NCI-H2107 (cell line): ENCODE data around the gene GABBR1.

ENCODE experiments used
- DNase-seq: peaks from one replicate; lab custom pipeline; 2025; lab: John Stamatoyannopoulos, UW

The GABBR1 gene

DNA sequence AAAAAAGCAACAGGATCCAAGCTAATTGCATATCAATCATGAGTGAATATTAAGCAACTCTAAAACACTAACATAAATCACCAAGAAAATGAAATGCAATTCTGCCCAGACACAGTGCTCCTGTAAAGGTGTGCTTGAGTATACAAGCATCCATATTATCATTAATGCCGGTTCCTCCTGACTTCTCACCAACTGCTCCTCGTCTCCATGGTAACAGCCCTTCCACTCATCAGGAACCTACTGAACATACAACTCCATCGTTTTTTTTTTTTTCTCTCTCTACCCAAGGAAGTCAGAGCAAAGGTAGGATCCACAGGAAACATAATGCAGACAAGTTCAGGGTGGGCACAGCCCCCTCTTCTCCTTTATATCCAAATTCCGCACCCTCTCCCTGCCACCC, 12.4 kb downstream of the GABBR1 start:
- no peak for DNase-seq

GRCh38 chr6:29619578-29620160, 13.3 kb downstream of the GABBR1 start:
- no peak for DNase-seq

- no peak for DNase-seq
Measured at GRCh38 chr6:29617782-29618554, 15.0 kb downstream of the GABBR1 start.

DNA sequence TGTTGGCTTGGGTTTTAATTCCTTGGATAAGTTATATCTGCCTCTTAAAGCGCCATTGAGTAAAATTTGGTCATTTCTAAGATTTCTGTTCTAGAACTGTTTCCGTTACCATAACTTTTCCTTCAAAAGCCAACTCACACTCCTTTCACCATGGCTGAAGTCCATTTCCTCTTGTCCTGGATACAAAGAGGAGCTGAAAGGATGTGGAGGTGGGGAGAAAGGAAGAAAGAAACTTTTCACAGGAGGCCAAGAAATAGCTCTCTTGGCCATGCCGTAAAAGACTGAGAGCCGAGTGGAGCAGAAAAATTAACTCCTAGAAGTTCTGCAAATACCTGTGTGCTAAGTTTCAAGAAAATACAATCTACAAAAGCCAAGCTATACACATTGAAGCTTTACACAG, 21.6 kb downstream of the GABBR1 start:
- DNase-seq, result no peak

- DNase-seq, result no peak
Measured at GRCh38 chr6:29610540-29610939, 22.4 kb downstream of the GABBR1 start.

DNA sequence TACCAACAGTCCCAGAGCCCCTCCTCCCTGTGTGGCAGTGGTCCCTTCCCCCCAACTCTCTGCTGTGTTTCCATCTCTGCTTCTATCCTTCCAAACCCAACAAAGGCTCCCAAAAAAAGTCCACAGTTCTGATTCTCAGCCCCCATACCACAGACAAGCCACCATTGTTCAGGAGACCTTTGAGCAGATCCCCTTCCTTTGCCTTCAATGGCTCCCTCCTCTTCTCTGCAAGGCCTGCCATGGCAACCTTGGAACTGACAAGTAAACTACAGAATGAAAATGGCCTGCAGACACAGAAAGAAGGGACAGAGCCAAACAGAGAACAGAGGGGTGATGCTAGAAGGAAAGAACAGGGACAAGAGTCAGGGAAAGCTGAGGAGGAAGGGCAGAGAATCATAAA, 24.9 kb downstream of the GABBR1 start:
- DNase-seq, result no peak

DNA sequence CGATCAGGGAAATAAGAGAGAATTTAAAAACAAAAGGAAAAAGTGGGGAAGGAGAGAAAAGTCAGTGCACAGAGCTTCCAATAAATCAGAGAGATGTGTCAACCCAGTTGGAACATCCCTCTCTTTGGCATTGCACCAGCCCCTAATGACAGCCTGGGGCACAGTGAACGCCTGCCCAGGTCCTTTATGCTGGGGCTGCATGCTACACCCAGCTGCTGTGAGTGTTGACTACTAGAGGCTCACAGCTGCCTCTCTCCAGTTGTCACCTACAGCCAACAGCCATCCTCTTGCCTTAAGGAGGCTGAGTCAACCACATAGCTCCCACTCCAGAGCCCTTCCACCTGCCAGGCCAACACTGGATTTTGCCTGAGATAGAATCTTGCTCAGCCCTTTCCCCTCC, 29.1 kb downstream of the GABBR1 start:
- no peak for DNase-seq

- DNase-seq, result no peak
Measured at GRCh38 chr6:29603456-29603855, 29.5 kb downstream of the GABBR1 start.

GRCh38 chr6:29602564-29603361, 30.2 kb downstream of the GABBR1 start:
- no peak for DNase-seq

GRCh38 chr6:29598172-29598747, 34.7 kb downstream of the GABBR1 start:
- DNase-seq, result no peak

GRCh38 chr6:29597184-29597583, 35.8 kb downstream of the GABBR1 start:
- DNase-seq, result no peak

DNA sequence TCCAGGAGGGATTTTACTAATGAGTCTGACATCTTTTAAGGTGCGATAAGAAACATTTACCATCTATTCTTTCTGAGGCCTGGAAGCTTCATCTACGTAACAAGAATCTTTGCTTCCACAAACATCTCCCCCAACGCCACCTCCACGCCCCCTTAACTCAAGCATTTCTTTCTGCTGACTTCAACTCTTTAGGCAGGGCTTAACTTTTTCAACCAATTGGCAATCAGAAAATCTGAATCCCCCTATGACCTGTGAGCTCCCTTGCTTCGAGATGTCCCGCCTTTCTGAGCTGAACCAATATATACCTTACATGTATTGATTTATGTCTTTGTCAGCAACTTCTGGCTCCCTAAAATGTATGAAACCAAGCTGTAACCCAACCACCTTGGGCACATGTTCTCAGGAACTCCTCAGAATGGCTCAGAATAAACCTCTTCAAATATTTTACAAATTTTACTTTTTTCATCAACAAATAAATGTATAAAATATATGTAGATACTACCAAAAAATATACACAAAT, 36.5 kb downstream of the GABBR1 start:
- DNase-seq, result no peak

DNA sequence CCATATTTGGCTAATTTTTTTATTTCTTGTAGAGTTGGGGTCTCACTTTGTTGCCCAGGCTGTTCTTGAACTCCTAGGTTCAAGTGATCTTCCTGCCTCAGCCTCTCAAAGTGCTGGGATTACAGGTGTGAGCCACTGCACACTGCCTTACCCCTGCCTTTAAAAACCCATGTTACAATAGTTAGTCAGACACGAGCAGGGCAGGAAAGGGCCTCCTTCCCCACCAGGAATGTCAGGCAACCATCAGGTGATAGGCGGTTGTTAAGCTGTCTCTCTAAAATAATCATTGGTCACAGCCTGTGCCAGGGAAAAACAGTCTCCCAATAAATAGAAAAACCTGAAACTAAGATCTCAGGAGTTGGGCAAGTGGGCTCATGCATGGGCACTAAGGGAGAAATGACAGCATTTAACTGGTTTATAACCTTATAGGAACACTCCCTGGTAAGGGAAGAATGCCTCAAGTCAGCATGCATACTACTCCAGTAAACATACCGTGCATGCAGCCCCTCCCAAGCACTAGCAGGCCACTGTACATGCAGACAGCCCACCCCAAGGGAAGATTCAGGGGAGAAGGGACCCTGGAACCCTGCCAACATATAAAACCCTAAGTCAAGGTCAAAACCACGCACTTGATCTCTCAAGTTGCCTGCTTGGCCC, 39.7 kb downstream of the GABBR1 start:
- DNase-seq, result no peak

DNA sequence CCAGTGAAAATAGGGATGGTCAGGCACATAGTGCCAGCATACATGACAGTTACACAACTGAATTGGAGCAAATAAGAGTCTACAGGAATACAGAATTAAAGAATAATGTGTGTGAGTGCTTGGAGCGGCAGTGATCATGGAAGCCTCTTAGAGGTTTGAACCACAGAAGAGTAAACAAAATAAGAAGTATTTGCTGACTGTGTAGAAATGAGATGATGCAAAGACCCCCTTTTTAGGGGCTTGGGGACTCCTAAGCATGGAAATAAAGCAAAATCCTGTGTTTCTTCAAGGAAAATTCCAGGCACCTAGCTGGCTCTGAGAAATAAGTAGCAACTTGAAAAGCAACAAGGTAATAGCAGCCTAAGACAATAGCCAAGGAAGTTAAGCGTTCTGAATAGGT, 41.3 kb downstream of the GABBR1 start:
- no peak for DNase-seq

DNA sequence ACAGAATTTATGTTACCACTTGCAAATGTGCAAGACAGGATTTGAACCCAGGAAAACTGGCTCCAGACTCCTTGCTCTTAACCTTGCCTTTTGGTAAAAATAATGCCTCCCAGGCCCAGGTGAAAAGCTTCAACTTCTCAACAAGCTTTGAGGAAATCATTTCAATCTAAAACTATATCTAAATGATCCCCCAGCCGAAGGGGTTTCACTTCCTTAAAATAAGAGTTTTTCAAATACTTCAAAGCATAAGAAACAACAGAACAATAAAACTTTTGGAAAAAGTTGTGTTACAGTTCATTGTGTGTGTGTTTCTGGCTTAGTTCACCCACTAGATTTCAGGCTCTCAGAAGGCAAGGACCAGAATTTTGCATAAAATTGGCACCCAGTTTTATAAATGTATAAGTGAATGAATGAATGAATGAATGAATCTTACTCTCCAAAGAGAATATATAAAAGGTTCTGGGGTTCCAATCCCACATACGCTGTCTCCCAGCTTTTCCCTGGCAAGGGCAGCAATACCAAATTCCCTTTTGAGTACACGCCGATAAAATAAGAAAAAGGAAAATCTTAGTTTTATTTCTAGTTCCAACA, 42.7 kb downstream of the GABBR1 start:
- no peak for DNase-seq

DNA sequence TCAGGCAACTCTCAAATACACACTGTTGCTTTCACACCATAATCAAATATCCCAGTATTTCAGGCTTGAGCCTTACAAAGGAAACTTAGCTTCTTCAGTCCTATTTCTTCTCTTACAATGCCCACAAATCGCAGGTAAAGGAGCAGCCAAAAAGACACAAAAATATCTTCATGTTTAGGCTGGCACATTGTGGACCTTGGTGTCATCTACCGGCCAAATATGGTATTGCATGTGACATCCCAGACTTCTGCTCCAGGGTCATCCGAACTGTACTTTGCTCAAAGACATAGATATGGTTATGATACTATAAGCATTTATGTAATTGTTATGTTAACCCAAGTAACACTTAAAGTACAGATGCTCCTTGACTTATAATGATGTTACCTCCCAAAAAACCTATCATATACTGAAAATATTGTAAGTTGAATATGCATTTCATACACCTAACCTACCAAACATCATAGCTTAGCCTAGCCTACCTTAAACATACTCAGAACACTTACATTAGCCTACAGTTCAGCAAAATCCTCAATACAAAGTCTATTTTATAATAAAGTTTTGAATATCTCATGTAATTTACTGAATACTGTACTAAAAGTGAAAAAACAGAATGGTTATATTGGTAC, 43.4 kb downstream of the GABBR1 start:
- DNase-seq, result no peak

DNA sequence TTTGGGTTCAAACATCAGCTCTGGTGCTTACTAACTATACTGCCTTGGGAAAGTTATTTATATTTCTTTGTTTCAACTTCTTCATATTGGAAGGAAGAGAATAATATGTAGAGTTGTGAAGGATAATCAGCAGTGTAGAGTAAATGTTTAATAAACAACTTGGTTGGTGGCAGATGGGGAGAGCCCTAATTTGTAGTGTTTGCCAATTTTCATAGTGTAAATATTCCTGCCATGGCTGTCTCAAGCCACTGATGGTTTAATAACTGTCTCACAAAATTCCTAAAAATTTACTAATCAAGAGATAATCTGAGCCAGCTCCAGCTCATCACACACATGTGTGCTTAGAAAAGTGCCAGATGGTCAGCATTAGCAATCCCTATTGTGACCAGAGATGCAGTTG, 48.2 kb downstream of the GABBR1 start, which contains the start of gene OR2H2:
OR2H2 (plus strand) TSS at position 301 of the 400 bp plus-strand sequence. CDS start 2,824 bp downstream, outside the sequence.
- no peak for DNase-seq

DNA sequence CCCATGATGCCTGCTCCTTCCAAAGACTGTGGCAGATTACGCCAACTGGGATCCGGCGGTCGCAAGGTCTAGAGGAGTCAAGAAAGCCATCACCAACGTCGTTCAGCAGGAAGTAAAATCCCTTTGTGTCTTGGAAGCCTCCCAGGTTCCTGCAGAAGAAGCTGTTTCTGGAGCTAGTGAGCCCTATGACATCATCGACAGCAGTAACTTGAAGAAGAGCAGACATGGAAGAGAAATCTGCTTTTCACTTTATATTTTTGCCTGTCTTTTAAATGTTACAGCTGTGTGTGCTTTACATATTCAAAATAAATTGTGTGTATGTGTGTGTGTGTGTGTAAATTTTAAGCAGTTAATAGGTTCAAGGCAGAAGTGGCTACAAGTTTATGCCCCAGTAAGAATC, 55.4 kb downstream of the GABBR1 start:
- no peak for DNase-seq

GRCh38 chr6:29576056-29576455, 56.9 kb downstream of the GABBR1 start:
- DNase-seq, result no peak

DNA sequence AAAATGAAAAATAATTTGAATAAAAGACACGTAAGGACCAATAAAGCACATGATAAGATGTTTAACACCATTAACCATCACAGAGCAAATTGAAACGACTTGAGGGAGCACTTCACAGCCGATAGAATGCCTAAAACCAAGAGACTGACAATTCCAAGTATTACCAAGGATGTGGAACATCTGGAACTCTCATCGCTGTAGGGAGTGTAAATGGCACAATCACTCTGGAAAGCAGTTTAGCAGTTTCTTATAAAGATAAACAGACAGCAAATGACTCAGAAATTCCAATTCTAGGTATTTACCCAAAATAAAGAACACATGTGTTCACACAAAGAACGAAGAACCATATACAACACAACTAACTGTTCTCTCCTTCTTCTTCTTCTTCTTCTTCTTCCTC, 65.0 kb downstream of the GABBR1 start:
- no peak for DNase-seq

- DNase-seq, result no peak
Measured at GRCh38 chr6:29567541-29567940, 65.4 kb downstream of the GABBR1 start.
